OCI-LY3 (cell line): ENCODE results near the gene KIF3C.

Experiments
- EZH2phosphoT487 ChIP-seq: fragments of 200-600 bp; shearing (Covaris generic); IDR thresholded peaks from 2 replicates; pipeline ENCODE4 v1.6.1; 2018; ENCODE audit warnings: antibody characterized with exemption, mixed run types, low read depth
- TF ChIP-seq, protein P1 (sequence below): fragments of 200-600, 300-600 bp; sonication (generic); IDR thresholded peaks from 2 replicates; pipeline ENCODE4 v1.5.1; 2014; ENCODE audit warnings: antibody characterized with exemption, low read length, low read depth

DNA sequence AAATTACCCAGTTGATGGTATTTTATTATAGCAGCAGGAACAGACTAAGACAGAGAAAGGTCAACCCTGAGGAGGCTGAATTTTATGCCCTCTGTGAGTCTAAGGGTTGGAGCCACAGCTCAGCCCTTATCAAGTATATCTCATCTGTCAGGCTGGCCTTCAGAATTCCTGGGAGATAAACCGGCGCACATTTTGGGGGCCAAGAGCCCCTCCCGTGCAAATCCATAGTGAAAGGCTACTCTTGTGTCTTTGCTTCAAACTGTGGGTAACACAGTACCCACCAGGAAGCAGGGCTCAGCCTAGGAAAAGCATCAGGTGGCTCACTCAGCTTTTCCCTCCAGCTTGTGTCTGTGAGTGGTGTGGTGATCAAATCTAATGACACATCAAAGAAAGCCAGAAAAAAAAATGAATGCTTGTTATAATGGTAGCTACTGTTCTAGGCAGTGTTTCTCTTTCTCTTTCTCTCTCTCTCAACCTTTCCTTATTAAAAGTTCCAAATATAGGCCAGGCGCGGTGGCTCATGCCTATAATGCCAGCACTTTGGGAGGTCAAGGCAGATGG is 79.0 kb downstream of the KIF3C start:
- TF ChIP-seq, protein P1, sequence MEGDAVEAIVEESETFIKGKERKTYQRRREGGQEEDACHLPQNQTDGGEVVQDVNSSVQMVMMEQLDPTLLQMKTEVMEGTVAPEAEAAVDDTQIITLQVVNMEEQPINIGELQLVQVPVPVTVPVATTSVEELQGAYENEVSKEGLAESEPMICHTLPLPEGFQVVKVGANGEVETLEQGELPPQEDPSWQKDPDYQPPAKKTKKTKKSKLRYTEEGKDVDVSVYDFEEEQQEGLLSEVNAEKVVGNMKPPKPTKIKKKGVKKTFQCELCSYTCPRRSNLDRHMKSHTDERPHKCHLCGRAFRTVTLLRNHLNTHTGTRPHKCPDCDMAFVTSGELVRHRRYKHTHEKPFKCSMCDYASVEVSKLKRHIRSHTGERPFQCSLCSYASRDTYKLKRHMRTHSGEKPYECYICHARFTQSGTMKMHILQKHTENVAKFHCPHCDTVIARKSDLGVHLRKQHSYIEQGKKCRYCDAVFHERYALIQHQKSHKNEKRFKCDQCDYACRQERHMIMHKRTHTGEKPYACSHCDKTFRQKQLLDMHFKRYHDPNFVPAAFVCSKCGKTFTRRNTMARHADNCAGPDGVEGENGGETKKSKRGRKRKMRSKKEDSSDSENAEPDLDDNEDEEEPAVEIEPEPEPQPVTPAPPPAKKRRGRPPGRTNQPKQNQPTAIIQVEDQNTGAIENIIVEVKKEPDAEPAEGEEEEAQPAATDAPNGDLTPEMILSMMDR: no peak
- TF ChIP-seq EZH2phosphoT487: no peak
